Suppressor macrophage treated with lipopolysaccharide for 4 hours (primary cell): ENCODE measurements around the gene PGGHG.
A peak's percentile ranks its signal among the peaks of the same experiment; 100 is the strongest.

Source experiments
- DNase-seq: peaks from one replicate; pipeline ENCODE4 v3.0.0-alpha.2; 2020

Gene PGGHG

DNA sequence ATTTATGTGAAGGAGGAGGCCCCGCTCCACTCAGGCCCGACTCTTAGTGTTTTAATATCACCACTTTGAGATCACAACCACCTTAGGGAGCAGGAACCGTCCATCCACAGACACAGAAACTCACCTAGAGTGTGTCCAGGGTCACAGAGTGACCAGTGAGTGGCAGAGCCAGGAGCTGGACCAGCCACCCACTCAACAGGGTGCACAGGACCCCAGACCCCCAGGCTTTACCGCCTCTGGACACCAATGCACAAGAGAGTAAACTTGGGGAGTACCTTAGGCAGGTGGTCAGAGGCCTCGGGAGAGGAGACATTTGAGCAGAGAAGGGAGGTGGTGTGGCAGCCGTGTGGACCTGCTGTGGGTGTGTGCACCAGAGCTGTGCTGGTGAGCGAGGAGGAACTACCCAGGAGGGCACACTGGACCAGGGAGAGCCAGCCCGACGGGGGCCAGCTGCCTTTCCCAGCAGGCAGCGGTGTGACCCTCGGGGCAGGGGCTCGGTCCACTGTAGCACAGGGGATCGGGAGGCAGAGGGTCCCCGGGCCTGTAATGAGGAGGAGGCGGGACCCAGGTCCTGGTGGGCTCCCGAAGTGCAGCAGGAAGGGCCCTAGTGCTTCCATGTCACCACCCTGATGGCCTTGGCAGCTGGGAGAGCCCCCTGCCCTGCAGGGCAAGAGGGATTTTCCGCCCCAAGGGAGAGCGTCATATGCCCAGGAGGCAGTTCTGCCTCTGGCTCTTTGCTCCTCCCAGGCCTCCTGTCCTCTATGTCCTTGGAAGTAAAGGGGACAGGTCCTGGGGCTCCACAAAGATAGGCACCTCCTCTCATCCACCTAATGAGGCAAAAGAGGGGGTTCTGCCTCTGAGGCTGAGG lies 18.2 kb upstream of the PGGHG start:
- DNase-seq = no peak

DNA sequence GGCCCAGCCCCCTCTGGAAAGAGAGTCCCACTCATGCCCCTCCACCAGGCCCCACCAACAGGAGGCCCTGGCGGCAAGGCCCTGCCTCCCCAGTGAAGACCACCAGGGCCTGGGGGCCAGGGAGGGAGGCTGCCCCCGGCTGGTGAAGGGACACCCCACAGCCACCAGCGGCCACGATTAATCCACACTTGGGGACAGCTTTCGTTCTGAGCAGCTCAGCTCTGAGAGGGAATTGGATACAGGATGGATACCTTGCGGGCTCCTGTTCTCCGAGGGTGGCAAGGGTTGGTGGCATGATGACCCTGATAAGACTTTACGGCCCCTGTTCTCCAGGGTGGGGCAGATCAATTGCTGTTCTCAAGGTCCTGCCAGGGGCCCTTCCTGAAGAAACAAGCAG lies 17.6 kb upstream of the PGGHG start:
- no peak for DNase-seq

DNA sequence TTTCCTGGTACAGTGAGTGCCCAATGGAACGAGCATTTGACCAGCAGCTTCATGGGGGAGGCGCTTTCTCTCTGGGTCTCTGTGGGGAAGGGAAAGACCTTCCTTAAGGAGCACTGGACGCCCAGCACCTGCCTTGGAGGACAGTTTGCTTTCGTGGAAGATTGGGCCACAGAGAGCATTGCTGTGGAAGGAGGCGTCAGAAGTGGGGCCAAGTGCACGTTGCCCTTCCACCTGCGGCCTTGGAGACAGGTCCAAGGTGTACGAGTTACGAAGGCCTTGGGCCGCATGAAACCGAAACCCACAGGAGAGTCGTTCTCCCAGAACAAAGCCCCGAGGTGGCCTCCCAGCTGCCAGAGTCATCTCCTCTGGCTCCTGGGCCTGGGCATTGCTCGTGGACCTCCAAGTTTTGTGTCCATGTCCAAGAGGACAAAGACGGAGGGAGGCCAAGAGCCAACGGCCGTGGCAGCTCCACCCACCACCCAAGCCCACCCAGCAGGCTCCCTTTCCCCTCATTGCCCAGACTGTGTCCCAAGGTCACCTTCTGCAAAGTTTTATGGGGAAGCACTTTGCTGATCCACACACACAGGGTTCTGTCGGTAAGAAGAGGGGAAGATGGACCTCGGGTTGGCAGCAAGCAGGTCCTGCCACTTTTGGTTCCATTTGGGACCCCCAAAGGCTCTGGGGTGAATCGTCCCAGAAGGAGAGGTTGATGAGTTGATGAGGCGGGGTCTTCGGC lies 16.6 kb upstream of the PGGHG start:
- DNase-seq = no peak

DNA sequence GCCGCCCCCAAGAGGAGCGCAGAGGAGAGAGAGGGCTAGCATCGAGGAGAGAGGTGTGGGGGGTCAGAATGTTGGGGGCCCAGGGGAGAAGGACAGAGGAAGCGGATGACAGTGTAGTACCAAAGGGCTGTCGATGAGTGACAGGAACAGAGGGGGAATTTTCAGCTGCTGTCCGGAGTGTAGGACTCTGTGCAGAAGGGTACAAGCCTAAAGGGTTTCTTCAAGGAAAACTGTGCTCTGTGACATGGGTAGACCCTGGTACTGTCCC lies 16.1 kb upstream of the PGGHG start:
- DNase-seq = no peak

DNA sequence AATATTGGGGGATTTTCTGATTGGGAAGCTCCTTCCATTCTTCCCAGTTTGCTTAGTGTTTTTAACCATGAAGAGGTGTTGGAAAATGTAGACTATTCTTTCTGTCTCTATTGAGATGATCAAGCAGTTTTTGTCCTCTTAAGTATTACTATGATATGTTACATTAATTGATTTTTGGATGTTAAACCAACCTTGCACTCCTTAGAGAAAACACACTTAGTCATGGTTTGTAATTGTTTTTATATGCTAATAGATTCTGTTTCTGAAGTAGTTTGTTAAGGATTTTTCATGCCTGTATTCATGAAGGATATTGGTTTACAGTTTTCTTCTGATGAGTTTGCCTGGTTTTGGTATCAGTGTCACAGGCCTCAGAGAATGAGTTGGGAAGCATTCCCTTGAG lies 12.7 kb upstream of the PGGHG start:
- no peak for DNase-seq

DNA sequence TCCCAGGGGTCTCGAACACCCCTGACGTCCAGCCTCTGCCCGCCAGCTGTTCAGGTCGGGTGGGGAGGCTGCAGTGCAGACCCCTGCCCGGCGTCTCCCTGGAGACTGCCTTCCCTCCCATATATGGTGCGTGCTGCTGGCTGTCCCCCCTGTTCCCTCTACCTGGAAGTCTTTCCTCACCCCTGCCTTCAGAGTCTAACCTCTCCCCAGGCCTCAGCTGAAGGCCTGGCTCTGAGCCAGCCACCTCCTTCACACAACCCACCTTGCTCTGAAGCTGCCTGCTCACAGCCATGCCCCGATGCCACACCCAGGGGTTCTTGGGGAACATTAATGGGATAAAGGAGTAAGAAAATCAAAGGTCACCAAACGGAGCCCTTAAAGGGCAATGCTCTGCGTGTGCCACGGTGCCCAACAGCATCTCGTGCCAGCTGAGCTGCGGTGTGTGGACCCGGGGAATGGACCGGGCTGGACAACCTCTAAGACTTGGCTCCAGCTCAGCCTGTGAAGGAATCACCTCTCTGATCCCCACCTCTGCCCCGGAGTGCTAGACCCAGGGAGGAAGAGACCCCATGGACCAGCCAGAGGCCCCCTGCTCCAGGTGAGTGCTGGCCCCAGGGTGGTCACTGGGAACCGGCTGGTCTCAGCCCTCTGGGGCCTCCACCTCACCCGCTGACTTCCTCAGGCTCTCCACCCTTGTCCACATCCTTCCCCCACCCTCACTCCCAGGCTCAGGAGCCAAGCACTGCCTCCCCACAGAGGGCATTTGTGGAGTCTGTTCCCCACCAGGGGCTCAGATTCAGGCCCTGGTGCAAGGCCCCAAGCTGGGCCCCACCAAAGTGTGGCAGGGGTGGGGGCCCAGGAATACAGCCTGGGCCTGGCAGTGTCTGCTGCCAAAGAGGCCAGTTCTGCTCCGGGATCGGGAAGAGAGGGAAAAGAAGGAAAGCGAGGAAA lies 10.7 kb upstream of the PGGHG start, which contains the start of gene NLRP6:
TSS of gene NLRP6 (plus strand) at position 407 of the 951 bp plus-strand sequence. CDS start at position 570, 163 bp downstream.
- no peak for DNase-seq

DNA sequence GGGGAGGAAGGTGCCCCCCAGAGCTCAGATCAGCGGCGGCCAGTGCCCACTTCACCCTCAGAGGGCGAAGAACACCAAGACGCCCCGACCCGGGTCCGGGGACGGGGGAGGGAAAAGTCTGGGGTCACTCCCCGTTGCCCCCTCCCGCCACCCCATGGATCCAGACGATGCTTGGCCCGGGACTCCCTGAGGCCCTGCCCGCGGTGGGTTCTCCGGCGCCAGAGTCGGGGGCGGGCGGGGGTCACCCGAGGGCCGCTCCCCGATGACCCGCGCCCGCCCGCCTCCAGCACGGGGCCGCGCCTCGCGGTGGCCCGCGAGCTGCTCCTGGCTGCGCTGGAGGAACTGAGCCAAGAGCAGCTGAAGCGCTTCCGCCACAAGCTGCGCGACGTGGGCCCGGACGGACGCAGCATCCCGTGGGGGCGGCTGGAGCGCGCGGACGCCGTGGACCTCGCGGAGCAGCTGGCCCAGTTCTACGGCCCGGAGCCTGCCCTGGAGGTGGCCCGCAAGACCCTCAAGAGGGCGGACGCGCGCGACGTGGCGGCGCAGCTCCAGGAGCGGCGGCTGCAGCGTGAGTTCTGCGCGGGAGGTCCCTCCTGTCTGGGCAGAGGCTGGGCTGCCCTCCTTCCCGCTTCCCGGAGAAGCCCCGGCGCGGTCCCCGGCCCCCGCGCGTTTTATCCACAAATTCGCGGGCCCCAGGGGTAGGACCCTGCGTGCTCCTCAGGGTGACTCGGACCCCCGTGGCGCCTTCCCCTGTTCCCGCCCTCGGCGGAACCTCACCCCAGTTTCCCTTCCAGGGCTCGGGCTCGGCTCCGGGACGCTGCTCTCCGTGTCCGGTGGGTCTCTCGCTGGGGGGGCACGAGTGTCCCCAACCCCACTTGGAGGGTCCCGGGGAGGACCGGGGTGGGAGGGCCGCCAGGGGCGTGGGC lies 9.6 kb upstream of the PGGHG start:
- DNase-seq = peak; percentile 19

DNA sequence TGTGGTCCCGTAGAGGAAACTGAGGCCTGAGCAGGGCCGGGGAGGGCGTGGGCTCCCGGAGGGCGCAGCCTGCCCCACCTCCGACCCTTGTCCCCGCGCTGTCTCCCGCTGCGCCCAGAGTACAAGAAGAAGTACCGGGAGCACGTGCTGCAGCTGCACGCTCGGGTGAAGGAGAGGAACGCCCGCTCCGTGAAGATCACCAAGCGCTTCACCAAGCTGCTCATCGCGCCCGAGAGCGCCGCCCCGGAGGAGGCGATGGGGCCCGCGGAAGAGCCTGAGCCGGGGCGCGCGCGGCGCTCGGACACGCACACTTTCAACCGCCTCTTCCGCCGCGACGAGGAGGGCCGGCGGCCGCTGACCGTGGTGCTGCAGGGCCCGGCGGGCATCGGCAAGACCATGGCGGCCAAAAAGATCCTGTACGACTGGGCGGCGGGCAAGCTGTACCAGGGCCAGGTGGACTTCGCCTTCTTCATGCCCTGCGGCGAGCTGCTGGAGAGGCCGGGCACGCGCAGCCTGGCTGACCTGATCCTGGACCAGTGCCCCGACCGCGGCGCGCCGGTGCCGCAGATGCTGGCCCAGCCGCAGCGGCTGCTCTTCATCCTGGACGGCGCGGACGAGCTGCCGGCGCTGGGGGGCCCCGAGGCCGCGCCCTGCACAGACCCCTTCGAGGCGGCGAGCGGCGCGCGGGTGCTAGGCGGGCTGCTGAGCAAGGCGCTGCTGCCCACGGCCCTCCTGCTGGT lies 8.8 kb upstream of the PGGHG start:
- DNase-seq = peak; percentile 42

DNA sequence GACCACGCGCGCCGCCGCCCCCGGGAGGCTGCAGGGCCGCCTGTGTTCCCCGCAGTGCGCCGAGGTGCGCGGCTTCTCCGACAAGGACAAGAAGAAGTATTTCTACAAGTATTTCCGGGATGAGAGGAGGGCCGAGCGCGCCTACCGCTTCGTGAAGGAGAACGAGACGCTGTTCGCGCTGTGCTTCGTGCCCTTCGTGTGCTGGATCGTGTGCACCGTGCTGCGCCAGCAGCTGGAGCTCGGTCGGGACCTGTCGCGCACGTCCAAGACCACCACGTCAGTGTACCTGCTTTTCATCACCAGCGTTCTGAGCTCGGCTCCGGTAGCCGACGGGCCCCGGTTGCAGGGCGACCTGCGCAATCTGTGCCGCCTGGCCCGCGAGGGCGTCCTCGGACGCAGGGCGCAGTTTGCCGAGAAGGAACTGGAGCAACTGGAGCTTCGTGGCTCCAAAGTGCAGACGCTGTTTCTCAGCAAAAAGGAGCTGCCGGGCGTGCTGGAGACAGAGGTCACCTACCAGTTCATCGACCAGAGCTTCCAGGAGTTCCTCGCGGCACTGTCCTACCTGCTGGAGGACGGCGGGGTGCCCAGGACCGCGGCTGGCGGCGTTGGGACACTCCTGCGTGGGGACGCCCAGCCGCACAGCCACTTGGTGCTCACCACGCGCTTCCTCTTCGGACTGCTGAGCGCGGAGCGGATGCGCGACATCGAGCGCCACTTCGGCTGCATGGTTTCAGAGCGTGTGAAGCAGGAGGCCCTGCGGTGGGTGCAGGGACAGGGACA lies 8.0 kb upstream of the PGGHG start:
- peak; percentile 27 for DNase-seq

DNA sequence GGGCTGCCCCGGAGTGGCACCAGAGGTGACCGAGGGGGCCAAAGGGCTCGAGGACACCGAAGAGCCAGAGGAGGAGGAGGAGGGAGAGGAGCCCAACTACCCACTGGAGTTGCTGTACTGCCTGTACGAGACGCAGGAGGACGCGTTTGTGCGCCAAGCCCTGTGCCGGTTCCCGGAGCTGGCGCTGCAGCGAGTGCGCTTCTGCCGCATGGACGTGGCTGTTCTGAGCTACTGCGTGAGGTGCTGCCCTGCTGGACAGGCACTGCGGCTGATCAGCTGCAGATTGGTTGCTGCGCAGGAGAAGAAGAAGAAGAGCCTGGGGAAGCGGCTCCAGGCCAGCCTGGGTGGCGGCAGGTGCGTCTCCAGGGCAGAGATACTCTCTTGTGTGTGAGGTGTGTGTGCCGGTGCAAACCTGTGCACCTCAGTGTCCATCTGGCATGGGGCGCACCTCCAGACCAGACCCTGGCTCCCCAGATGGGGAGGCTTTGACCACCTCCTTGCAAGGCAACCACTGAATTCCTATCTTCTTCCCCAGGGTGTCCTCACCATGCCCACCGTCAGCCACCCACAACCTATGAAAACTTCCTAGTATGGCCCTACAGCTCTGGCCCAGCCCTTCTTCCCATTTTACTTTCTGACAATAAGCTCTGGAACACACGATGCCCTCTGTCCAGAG lies 7.3 kb upstream of the PGGHG start:
- no peak for DNase-seq

DNA sequence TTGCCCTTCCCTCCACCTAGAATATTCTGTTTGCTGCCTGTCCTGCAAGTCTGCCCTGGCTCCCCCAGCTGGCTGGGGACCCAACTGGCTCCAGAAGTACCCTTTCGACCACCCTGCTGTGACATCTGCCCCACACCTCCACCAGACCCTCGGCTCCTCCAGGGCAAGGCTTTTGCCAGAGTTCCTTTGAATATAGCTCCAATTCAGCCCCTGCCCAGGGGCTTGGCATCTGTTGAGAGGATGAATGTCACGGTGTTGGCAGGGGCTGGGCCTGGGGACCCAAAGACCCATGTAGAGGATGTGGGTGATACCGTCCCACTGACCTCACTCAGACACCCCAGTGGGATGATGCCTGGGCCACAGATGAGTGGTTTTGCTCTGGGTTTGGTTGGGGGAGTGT lies 6.8 kb upstream of the PGGHG start:
- no peak for DNase-seq

DNA sequence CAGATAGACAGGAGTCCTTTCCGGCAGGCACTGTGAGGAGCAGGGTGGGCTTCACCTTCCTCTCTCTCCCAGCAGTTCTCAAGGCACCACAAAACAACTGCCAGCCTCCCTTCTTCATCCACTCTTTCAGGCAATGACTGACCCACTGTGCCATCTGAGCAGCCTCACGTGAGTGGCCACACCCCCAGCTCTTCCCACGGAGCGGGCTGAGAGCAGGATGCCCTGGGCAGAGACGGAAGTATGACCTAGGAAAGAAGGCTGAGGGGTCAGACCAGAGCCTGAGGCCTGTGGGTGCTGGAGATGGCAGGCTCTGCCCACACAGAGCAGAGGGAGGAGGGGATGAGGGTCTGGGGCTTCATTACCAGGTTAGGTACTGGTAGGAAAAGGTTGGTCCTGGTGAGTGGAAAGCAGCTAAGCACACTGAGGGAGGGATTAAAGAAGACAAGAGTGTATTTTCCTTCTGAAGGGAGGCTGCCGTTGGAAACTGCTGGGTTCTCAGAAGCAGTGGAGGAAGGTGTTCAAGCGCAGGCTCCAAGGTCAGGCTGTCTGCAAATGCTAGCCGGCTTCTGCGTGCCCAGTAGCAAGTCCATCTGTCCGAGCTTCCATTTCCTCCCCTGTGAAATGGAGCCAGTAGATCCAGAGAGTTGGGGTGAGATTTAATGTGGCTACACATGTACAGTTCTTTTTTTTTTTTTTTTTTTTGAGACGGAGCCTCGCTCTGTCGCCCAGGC lies 6.1 kb upstream of the PGGHG start:
- DNase-seq = no peak

DNA sequence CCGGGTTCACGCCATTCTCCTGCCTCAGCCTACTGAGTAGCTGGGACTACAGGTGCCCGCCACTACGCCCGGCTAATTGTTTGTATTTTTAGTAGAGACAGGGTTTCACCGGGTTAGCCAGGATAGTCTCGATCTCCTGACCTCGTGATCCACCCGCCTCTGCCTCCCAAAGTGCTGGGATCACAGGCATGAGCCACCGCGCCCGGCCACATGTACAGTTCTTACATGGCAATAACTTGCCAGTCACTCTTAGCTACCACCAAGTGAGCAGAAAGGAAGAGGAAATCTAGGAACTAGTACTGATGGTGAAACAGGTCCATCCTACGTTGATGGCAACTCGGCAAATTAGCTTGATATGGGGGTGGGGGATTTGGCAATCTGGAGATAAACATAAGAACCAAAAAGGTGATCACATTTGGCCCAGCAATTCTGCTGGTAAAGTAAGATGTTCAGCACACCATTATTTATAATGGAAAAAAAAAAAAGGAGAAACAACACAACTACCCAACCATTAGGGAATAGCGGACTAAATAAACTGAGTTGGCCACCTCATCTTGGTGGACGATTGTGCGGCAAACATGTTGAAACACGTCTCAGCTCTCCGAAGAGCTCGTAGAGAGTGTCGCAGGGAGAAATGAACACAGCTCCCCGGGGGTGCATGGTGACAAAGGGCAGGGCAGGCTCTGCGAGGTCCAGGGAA lies 5.4 kb upstream of the PGGHG start:
- no peak for DNase-seq

DNA sequence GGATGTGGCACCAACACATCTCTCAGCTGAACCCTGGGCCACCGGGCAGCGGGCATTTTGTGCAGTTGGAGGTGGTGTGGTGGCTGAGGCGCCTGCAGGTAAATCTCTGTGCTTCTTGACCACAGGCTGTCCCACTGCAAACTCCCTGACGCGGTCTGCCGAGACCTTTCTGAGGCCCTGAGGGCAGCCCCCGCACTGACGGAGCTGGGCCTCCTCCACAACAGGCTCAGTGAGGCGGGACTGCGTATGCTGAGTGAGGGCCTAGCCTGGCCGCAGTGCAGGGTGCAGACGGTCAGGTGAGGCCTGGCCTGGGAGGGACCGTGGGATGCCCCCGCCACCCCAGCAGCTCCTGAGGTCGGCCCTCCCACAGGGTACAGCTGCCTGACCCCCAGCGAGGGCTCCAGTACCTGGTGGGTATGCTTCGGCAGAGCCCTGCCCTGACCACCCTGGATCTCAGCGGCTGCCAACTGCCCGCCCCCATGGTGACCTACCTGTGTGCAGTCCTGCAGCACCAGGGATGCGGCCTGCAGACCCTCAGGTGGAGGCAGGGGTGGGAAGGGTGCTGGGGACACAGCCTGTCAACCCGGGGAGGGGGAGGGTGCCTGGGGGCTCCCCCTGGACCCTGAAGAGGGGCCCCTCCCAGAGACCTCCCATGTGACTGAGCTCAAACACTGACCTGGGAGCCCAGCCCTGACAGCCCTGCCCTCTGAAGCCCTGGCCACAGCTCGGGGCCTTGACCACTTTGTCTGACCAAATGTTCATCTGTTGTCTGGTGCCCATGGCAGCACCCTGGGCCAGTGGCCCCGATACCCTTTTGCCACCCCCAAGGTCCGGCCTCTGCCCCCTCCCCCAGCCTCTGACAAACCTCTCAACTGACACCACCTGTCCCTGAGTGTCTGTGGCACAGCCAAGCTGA lies 4.6 kb upstream of the PGGHG start:
- no peak for DNase-seq

DNA sequence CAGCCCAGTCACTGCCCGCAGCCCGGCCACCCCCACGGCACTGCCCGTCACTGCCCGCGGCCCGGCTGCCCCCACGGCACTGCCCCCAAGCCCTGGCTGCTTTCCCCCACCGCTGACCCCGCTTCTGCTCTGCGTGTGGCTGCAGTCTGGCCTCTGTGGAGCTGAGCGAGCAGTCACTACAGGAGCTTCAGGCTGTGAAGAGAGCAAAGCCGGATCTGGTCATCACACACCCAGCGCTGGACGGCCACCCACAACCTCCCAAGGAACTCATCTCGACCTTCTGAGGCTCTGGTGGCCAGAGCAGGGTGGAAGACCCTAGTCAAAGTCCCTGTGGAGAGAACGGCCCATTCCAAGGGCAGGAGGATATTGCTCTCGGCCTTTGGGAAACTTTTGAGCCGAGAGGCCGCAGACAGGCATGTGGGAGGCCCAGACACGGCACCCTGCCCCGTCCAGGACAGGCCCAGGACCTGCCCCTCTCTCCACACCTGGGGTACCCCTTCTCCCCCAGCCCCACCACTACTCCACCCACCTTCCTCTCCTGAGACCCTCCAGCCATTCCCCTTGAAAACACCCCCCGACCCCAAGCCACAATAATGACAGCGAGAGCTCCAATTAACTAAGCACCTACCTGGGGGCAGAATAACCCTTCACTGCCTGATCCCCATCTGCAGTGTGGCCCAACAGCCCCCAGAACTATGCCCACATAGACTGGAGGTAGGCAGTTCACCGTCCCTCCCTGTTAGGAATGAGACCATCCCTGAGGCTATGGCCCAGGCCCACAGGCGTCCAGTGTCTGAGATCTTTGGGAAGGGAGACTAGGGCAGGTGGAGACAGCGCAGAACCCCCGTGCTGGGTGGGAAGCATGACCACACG lies 3.7 kb upstream of the PGGHG start:
- DNase-seq = no peak

DNA sequence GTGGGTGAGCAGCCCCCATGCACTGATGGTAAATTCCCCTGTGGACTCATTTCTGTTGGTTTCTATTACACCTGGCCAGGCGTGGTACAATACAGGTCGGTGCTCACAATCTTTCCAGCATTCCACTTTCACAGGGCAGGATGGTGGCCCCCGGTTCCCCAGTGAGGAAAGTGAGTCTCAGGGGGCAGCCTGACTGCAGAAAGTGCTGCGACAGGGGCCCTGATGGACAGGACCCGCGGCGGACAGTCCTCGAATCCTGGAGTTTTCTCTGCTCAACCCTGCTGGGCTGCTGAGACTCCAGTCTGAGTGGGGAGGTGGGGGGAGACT lies 3.1 kb upstream of the PGGHG start:
- DNase-seq = no peak
